ENCODE measurements around the gene AKAP11. TPM values are rescaled to one million over a fixed set of nuclear protein-coding genes. Genes with fewer than 3 reads are reported as not detected.

AKAP11 gene, protein sequence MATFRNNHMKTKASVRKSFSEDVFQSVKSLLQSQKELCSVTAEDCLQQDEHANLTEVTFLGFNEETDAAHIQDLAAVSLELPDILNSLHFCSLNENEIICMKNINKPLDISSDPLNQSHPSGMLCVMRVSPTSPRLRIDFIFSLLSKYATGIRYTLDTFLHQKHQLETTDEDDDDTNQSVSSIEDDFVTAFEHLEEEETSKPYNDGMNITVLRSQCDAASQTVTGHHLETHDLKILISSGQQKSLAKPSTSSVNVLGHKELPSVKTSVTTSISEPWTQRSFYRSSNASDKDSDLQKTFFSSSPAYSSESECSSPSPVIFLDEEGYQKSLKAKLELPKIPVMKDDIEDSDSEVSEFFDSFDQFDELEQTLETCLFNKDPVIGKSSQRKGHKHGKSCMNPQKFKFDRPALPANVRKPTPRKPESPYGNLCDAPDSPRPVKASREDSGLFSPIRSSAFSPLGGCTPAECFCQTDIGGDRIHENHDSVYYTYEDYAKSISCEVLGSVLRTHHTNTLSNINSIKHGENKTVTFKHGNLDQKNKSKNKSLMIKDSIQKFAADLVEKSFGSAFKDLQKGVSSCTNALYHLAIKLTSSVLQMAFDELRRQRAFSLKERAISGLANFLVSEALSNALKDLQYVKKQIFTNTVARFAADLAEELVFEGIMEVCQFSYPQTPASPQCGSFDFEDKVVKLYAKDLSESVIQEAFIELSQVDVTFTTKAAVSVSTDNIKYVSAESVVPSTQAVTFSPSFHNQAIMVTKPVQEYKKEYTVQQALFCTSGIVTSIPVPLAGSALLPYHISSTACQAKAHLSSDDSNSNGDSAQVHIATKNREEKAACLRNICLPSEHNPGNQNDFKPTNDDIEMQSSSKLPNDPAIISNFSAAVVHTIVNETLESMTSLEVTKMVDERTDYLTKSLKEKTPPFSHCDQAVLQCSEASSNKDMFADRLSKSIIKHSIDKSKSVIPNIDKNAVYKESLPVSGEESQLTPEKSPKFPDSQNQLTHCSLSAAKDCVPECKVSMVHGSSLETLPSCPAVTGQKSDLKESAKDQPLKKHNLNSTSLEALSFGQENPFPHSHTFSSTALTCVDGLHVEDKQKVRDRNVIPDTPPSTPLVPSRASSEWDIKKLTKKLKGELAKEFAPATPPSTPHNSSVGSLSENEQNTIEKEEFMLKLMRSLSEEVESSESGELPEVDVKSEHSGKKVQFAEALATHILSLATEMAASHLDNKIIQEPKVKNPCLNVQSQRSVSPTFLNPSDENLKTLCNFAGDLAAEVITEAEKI (N-terminal part only)
- 4.3 to 6.9 TPM (median 6.0 TPM) in 5 replicates for total RNA-seq (2022; extraction: Qiagen RNA extraction)

DNA sequence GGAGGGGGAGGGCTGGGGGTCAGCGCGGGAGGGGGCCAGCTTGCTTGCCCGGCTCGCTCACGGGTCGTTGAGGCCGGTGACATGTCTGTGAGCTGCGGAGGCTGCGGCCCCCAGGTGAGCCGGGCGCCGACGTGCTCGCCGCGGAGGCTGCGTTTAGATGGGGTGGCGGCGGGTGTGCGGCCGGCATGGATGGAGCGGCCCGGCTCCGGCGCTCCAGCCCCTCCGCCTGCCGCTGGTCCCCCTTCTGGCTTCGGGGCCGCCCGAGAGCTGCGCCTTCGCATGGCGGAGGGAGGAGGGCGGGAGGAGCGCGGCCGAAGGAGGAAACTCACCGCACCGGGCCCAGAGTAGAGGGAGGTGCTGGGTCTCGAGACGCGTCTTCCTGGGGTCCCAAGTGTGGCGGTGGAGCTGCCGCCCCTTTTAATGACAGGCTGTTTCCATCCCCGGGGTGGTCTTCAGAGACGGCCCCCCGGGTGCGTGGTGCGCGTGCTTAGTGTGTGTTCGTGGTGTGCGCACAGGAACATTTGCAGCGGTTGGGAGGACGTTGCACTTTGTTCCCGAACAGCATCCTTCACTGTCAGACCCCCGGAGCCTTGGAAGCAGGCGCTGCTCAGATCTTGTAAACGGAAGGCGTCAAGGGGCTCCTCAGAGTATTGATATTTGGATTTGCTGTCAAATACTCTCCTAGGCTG, at the start of gene AKAP11:
TSS of gene AKAP11 (plus strand) at position 38 of the 689 bp plus-strand sequence. CDS start 14,197 bp downstream, outside the sequence.

Other genes with a start within 250 kb of the AKAP11 start
- 5.5 to 6.9 TPM (median 6.3 TPM) in 5 replicates for gene DGKH, start 223.5 kb upstream of the AKAP11 start, total RNA-seq (2022; extraction: Qiagen RNA extraction)

Data from A549 treated with AZD2906 at 1 μM for 4 hours (cell line).